Kidney epithelial cell (primary cell): ENCODE measurements around the gene ALKBH7. TPM values are rescaled to one million over a fixed set of nuclear protein-coding genes. Genes with fewer than 3 reads are reported as not detected.

Experiments used
- DNase-seq: peaks from one replicate; pipeline ENCODE4 v3.0.0-alpha.2; 2010; ENCODE audit warnings: low read depth
- H3K27me3 ChIP-seq: 2 replicates; pipeline ENCODE4 v1.6.0; 2011; ENCODE audit warnings: low read length; ENCODE audit not compliant: control insufficient read depth, insufficient read depth
- H3K36me3 ChIP-seq: 2 replicates; pipeline ENCODE4 v1.5.1; 2011; ENCODE audit warnings: low read length; ENCODE audit not compliant: control insufficient read depth, insufficient read depth
- H3K4me3 ChIP-seq: 2 replicates; pipeline ENCODE4 v1.5.1; 2011; ENCODE audit warnings: low read depth, mild to moderate bottlenecking, control low read depth, low read length
- CTCF ChIP-seq: IDR thresholded peaks from 2 replicates; pipeline ENCODE4 v1.5.1; 2011; ENCODE audit warnings: mild to moderate bottlenecking, moderate library complexity, low read length, control low read depth, inconsistent platforms; ENCODE audit not compliant: insufficient read depth, poor library complexity, severe bottlenecking
- total RNA-seq: library from RNA; depleted of rRNA; stranded (reverse); fragments of >200 nt; gene quantifications from 2 replicates; pipeline ENCODE4 v1.2.3, GENCODE V29; 2015

Gene ALKBH7
- total RNA-seq, 1 donor from 2014 or later = 55.1 TPM

- Histone ChIP-seq H3K4me3 (no peak overlapping the region), H3K27me3 (no peaks in the 10 kb centered on the region), H3K36me3 (peaks cover 4% of the 10 kb centered on the region)
- DNase-seq = no peak
- TF ChIP-seq CTCF = no peak
Observed at GRCh38 chr19:6413291-6413690, 40.7 kb downstream of the ALKBH7 start.

GRCh38 chr19:6413721-6414643, 41.4 kb downstream of the ALKBH7 start:
- no peak for TF ChIP-seq CTCF
- H3K27me3 ChIP-seq = no peaks in the 10 kb centered on the region
- H3K4me3 ChIP-seq = no peak overlapping the region
- peaks cover 4% of the 10 kb centered on the region for H3K36me3 ChIP-seq
- no peak for DNase-seq

GRCh38 chr19:6414793-6415590, 42.4 kb downstream of the ALKBH7 start:
- no peak for TF ChIP-seq CTCF
- no peaks in the 10 kb centered on the region for H3K27me3 ChIP-seq
- peaks cover 4% of the 10 kb centered on the region for H3K36me3 ChIP-seq
- no peak overlapping the region for H3K4me3 ChIP-seq
- no peak for DNase-seq

- no peak for DNase-seq
- no peak for TF ChIP-seq CTCF
- H3K36me3 ChIP-seq = peaks cover 4% of the 10 kb centered on the region
Observed at GRCh38 chr19:6415591-6416190, 43.1 kb downstream of the ALKBH7 start.

GRCh38 chr19:6416658-6417405, 44.2 kb downstream of the ALKBH7 start:
- H3K36me3 ChIP-seq = peaks cover 4% of the 10 kb centered on the region
- H3K27me3 ChIP-seq = no peaks in the 10 kb centered on the region
- H3K4me3 ChIP-seq = no peak overlapping the region
- no peak for TF ChIP-seq CTCF
- DNase-seq = no peak

More at GRCh38 chr19:6415591-6416190, 43.1 kb downstream of the ALKBH7 start:
- no peaks in the 10 kb centered on the region for H3K27me3 ChIP-seq
- no peak overlapping the region for H3K4me3 ChIP-seq
